ENCODE measurements around the gene ANKK1. TPM values are rescaled to one million over a fixed set of nuclear protein-coding genes. Genes with fewer than 3 reads are reported as not detected.

The ANKK1 gene, protein sequence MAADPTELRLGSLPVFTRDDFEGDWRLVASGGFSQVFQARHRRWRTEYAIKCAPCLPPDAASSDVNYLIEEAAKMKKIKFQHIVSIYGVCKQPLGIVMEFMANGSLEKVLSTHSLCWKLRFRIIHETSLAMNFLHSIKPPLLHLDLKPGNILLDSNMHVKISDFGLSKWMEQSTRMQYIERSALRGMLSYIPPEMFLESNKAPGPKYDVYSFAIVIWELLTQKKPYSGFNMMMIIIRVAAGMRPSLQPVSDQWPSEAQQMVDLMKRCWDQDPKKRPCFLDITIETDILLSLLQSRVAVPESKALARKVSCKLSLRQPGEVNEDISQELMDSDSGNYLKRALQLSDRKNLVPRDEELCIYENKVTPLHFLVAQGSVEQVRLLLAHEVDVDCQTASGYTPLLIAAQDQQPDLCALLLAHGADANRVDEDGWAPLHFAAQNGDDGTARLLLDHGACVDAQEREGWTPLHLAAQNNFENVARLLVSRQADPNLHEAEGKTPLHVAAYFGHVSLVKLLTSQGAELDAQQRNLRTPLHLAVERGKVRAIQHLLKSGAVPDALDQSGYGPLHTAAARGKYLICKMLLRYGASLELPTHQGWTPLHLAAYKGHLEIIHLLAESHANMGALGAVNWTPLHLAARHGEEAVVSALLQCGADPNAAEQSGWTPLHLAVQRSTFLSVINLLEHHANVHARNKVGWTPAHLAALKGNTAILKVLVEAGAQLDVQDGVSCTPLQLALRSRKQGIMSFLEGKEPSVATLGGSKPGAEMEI
- 0.43 TPM in 1 of 2 replicates, not detected in the other for total RNA-seq
- polyA plus RNA-seq: 0.13 TPM in 1 of 2 replicates, not detected in the other

DNA sequence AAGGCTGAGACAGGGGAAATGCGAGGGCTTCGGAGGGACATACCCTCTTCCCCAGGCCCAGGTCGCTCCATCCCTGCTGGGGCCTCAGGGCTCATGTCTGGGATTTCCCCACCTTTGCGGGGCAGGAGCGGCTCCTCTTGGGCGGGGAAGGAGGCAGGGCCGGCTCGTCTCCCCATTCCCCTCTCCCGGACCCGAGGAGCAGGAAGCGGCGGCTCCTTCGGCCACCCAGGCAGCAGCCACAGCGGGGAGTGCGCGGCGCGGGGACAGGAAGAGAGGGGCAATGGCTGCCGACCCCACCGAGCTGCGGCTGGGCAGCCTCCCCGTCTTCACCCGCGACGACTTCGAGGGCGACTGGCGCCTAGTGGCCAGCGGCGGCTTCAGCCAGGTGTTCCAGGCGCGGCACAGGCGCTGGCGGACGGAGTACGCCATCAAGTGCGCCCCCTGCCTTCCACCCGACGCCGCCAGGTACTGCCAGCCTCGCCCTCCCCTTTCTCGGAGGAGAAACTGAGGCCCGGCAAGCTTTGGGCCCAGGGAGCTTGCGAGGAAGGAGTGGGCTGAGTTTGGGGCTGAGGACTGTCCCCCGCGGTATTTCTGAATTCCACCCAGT, at the start of gene ANKK1:
TSS of gene ANKK1 (plus strand) at position 175 of the 607 bp plus-strand sequence. CDS start at position 281, 106 bp downstream.
- H3K27me3 ChIP-seq: peaks cover 5% of the 10 kb centered on the region
- WGBS (ENCODE audit: low lambda C conversion rate, missing lambda C conversion rate): 17% methylated on average over 25 of the region's 46 CpGs
- H3K36me3 ChIP-seq (replicated peaks; ENCODE audit: insufficient read depth, low read depth): no peaks in the 10 kb centered on the region
- H3K9me2 ChIP-seq (replicated peaks; ENCODE audit: insufficient read depth): no peaks in the 10 kb centered on the region
- no peaks in the 10 kb centered on the region for H3K9me3 ChIP-seq (ENCODE audit: low read depth)
- H4K20me1 ChIP-seq (ENCODE audit: insufficient read depth, poor library complexity, severe bottlenecking): no peaks in the 10 kb centered on the region
- peak; percentile 66 for DNase-seq (ENCODE audit: low spot score)
- no peak within 1 kb of the TSS for H3K27ac ChIP-seq
- H3K4me2 ChIP-seq: peak within 1 kb of the TSS; percentile 81
- TF ChIP-seq EZH2 (IDR thresholded peaks at IDR 0.05; ENCODE audit: borderline replicate concordance): no peak
- TF ChIP-seq, protein P1, sequence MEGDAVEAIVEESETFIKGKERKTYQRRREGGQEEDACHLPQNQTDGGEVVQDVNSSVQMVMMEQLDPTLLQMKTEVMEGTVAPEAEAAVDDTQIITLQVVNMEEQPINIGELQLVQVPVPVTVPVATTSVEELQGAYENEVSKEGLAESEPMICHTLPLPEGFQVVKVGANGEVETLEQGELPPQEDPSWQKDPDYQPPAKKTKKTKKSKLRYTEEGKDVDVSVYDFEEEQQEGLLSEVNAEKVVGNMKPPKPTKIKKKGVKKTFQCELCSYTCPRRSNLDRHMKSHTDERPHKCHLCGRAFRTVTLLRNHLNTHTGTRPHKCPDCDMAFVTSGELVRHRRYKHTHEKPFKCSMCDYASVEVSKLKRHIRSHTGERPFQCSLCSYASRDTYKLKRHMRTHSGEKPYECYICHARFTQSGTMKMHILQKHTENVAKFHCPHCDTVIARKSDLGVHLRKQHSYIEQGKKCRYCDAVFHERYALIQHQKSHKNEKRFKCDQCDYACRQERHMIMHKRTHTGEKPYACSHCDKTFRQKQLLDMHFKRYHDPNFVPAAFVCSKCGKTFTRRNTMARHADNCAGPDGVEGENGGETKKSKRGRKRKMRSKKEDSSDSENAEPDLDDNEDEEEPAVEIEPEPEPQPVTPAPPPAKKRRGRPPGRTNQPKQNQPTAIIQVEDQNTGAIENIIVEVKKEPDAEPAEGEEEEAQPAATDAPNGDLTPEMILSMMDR (IDR thresholded peaks at IDR 0.05; ENCODE audit: poor library complexity): peak; percentile 50
- H3K4me1 ChIP-seq (ENCODE audit: insufficient read depth): peaks cover 11% of the 10 kb centered on the region
- H2AFZ ChIP-seq: peak within 1 kb of the TSS; percentile 77
- H3K79me2 ChIP-seq: no peaks in the 10 kb centered on the region
- no peak within 1 kb of the TSS for H3K4me3 ChIP-seq

DNA sequence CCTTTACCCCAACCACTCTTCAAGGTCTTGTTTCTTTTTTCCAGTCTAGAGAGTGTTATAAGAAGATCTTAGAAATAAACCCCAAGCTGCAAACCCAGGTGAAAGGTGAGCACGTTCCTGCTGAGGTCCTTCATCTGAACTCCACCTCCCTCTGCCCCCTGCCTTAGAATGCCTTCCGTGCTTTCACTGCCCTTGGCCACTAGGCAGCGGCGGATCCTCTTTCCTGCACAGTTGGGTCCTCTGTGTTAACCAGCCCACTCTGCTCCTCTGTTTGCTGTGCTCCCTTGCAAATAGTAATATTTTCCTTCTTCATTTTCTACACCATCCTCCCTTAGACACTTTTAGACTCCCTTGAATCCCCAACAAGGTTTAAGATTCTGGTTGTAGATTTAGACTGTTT, 48.8 kb upstream of the ANKK1 start:
- no peaks in the 10 kb centered on the region for H3K36me3 ChIP-seq (replicated peaks; ENCODE audit: insufficient read depth, low read depth)
- no peak overlapping the region for H2AFZ ChIP-seq
- H3K27me3 ChIP-seq: no peaks in the 10 kb centered on the region
- no peaks in the 10 kb centered on the region for H3K9me2 ChIP-seq (replicated peaks; ENCODE audit: insufficient read depth)
- H3K4me2 ChIP-seq: no peak overlapping the region
- H3K79me2 ChIP-seq: no peaks in the 10 kb centered on the region
- H3K27ac ChIP-seq: no peak overlapping the region
- H3K9me3 ChIP-seq (ENCODE audit: low read depth): no peaks in the 10 kb centered on the region
- no peak overlapping the region for H3K4me3 ChIP-seq
- no peaks in the 10 kb centered on the region for H4K20me1 ChIP-seq (ENCODE audit: insufficient read depth, poor library complexity, severe bottlenecking)
- DNase-seq (ENCODE audit: low spot score): no peak
- 64% methylated on average over 4 of the region's 4 CpGs for WGBS (ENCODE audit: low lambda C conversion rate, missing lambda C conversion rate)
- H3K4me1 ChIP-seq (ENCODE audit: insufficient read depth): peaks cover 8% of the 10 kb centered on the region
- TF ChIP-seq EZH2 (IDR thresholded peaks at IDR 0.05; ENCODE audit: borderline replicate concordance) (no peak), EZH2phosphoT487 (IDR thresholded peaks at IDR 0.05; ENCODE audit: low read depth, severe bottlenecking, unreplicated experiment) (no peak)
- TF ChIP-seq, protein P1 (IDR thresholded peaks at IDR 0.05; ENCODE audit: poor library complexity): no peak

DNA sequence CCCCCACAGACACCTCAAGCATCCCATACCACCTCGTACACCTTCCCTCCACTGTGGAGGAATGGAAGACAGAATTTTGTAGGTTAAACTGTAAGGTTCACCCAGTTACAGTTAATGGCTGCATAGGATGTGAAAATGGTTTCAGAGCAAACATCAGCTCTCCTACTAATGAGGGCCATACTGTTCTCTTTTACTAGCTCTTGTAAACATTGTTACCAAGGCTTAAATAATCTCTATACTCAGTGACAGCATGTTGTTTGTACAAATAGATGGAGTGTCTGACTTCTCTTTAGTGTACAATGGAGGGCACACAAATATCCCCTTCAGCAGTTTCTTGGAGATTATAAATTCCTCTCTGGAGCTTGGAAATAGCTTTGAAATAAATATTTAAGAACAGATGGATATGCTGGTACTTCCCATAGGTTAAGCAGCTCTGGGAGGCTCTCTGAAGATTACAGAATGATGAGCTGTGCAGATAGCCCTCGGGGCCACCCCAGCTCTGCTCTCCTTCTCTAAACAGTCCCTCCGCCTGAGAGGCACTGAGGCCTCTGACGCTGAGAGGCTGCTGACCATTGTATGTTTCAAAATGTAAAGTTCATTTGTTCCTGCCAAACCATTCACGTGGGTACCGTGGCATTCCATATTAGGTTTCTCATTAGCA, 47.5 kb upstream of the ANKK1 start:
- no peaks in the 10 kb centered on the region for H3K36me3 ChIP-seq (replicated peaks; ENCODE audit: insufficient read depth, low read depth)
- no peak for TF ChIP-seq EZH2phosphoT487 (IDR thresholded peaks at IDR 0.05; ENCODE audit: low read depth, severe bottlenecking, unreplicated experiment)
- TF ChIP-seq EZH2 (IDR thresholded peaks at IDR 0.05; ENCODE audit: borderline replicate concordance): no peak
- TF ChIP-seq, protein P1 (IDR thresholded peaks at IDR 0.05; ENCODE audit: poor library complexity): no peak
- WGBS (ENCODE audit: low lambda C conversion rate, missing lambda C conversion rate): 47% methylated on average over 6 of the region's 6 CpGs
- H2AFZ ChIP-seq: no peak overlapping the region
- H3K27ac ChIP-seq: peak overlapping the region; percentile 36
- H4K20me1 ChIP-seq (ENCODE audit: insufficient read depth, poor library complexity, severe bottlenecking): no peaks in the 10 kb centered on the region
- no peak for DNase-seq (ENCODE audit: low spot score)
- peaks cover 8% of the 10 kb centered on the region for H3K4me1 ChIP-seq (ENCODE audit: insufficient read depth)
- no peak overlapping the region for H3K4me2 ChIP-seq
- no peaks in the 10 kb centered on the region for H3K27me3 ChIP-seq
- H3K9me2 ChIP-seq (replicated peaks; ENCODE audit: insufficient read depth): no peaks in the 10 kb centered on the region
- no peak overlapping the region for H3K4me3 ChIP-seq
- H3K79me2 ChIP-seq: no peaks in the 10 kb centered on the region
- H3K9me3 ChIP-seq (ENCODE audit: low read depth): no peaks in the 10 kb centered on the region

All from hepatocyte (in vitro differentiated cells).